ENCODE measurements around the gene DMC1.
A peak's percentile ranks its signal among the peaks of the same experiment; 100 is the strongest.
"Not testable (repeated sequence)": the region's sequence is repeated elsewhere in the genome, so short reads cannot be mapped to it uniquely, and the experiment has no call there.

DMC1 gene

GRCh38 chr22:38599466-38599865 is 29.5 kb upstream of the DMC1 start:
- Histone ChIP-seq H3K79me2 (ENCODE audit: low read length) (no peaks in the 10 kb centered on the region), H3F3A (ENCODE audit: insufficient read depth, low read length) (no peaks in the 10 kb centered on the region), H3K27me3 (replicated peaks; ENCODE audit: insufficient read depth, low read length) (no peaks in the 10 kb centered on the region), H3K9me2 (replicated peaks; ENCODE audit: insufficient read depth, low read length) (no peaks in the 10 kb centered on the region), H3K4me1 (ENCODE audit: low read length) (no peaks in the 10 kb centered on the region), H3K9ac (ENCODE audit: low read length) (no peak overlapping the region), H3K9me3 (replicated peaks; ENCODE audit: insufficient read depth, low read length) (no peaks in the 10 kb centered on the region), H2AFZ (ENCODE audit: low read length) (no peak overlapping the region), H3K27ac (ENCODE audit: low read length) (no peak overlapping the region), H3K4me3 (ENCODE audit: low read length) (no peak overlapping the region), H3K36me3 (replicated peaks; ENCODE audit: insufficient read depth, low read length) (no peaks in the 10 kb centered on the region), H3K4me2 (ENCODE audit: low read depth, low read length) (no peak overlapping the region), H4K20me1 (ENCODE audit: insufficient read depth, low read length) (no peaks in the 10 kb centered on the region)
- no peak for TF ChIP-seq EZH2 (optimal IDR thresholded peaks at IDR 0.05; ENCODE audit: low read depth, low read length)
- DNase-seq = no peak

DNA sequence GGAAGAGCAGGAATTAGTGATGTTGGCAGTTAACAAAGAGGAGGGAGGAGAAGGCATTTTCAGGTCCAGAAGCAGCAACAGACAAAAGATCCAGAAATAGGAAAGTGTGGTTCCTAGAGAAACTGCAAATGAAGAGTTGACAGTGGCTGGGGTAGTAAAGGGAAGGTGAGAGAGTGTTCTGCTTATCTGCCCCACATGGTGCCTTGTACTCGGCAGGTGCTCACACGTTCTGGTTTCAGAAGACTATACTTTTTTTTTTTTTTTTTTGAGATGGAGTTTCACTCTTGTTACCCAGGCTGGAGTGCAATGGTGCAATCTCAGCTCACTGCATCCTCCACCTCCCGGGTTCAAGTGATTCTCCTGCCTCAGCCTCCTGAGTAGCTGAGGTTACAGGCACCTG is 12.9 kb upstream of the DMC1 start:
- H2AFZ ChIP-seq (ENCODE audit: low read length) = 0 out of 2 replicates have a peak overlapping the region, but pooled peaks have one; percentile 25
- H3K27me3 ChIP-seq (replicated peaks; ENCODE audit: insufficient read depth, low read length); H3K9me2 ChIP-seq (replicated peaks; ENCODE audit: insufficient read depth, low read length); H3K36me3 ChIP-seq (replicated peaks; ENCODE audit: insufficient read depth, low read length); H4K20me1 ChIP-seq (ENCODE audit: insufficient read depth, low read length); H3K79me2 ChIP-seq (ENCODE audit: low read length); H3K9ac ChIP-seq (ENCODE audit: low read length); H3K9me3 ChIP-seq (replicated peaks; ENCODE audit: insufficient read depth, low read length): not testable (repeated sequence)
- peak; percentile 84 for DNase-seq
- peak overlapping the region; percentile 53 for H3K27ac ChIP-seq (ENCODE audit: low read length)
- peak overlapping the region; percentile 65 for H3K4me2 ChIP-seq (ENCODE audit: low read depth, low read length)
- peak overlapping the region; percentile 6; the same call in 1 of the 2 replicates for H3K4me3 ChIP-seq (ENCODE audit: low read length)
- H3K4me1 ChIP-seq (ENCODE audit: low read length) = peaks cover 21% of the 10 kb centered on the region
- peaks cover 19% of the 10 kb centered on the region for H3F3A ChIP-seq (ENCODE audit: insufficient read depth, low read length)

DNA sequence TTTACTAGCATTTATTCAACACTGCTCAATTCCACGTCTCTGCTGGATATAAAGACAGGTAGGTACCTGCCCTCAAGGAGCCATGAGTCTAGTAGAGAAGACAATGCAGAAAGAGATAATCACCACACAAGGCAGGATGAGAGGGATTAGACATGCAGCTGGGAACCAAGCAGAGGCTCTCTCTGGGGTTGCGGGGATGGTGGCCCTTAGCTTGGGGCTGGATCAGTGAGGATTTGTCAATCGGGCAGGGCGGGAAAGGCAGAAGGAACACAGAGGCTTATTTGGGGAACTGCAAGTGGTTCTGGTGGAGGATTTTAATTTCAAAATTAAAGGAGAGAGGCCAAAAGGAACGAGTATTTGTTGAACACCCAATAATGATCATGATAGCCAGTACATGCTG is 8.5 kb upstream of the DMC1 start:
- Histone ChIP-seq H3K27ac (ENCODE audit: low read length) (no peak overlapping the region), H3K4me1 (ENCODE audit: low read length) (peaks cover 15% of the 10 kb centered on the region), H3K27me3 (replicated peaks; ENCODE audit: insufficient read depth, low read length) (no peaks in the 10 kb centered on the region), H3K9me3 (replicated peaks; ENCODE audit: insufficient read depth, low read length) (no peaks in the 10 kb centered on the region), H3K4me3 (ENCODE audit: low read length) (no peak overlapping the region), H3K9ac (ENCODE audit: low read length) (no peak overlapping the region), H2AFZ (ENCODE audit: low read length) (no peak overlapping the region), H3K36me3 (replicated peaks; ENCODE audit: insufficient read depth, low read length) (no peaks in the 10 kb centered on the region), H3K4me2 (ENCODE audit: low read depth, low read length) (no peak overlapping the region), H4K20me1 (ENCODE audit: insufficient read depth, low read length) (no peaks in the 10 kb centered on the region), H3F3A (ENCODE audit: insufficient read depth, low read length) (peaks cover 12% of the 10 kb centered on the region), H3K79me2 (ENCODE audit: low read length) (no peaks in the 10 kb centered on the region), H3K9me2 (replicated peaks; ENCODE audit: insufficient read depth, low read length) (no peaks in the 10 kb centered on the region)
- no peak for TF ChIP-seq EZH2 (optimal IDR thresholded peaks at IDR 0.05; ENCODE audit: low read depth, low read length)
- no peak for TF ChIP-seq CTCF (IDR thresholded peaks at IDR 0.05; ENCODE audit: low read length)
- TF ChIP-seq EZH2phosphoT487 (IDR thresholded peaks at IDR 0.05; ENCODE audit: low read length) = no peak
- DNase-seq = no peak

DNA sequence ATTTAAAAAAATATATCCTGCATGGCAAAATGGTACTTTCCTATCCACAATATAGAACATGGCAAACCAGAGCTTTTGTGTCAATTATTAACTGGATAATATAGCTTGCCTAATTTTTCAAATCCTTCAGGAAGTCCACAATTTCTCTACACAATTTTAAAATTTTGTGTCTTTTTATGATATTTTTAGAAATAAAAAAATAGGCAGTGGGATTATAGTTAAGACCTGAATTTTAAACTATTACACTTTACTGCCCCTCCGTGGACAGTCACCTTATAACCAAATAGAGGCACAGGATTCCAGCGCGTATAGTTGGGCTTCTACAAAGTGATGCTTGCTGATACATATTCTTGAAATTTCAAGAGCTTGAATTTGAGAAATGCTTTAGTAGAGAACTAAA is 2.1 kb upstream of the DMC1 start:
- Histone ChIP-seq H4K20me1 (ENCODE audit: insufficient read depth, low read length) (no peaks in the 10 kb centered on the region), H3K9me2 (replicated peaks; ENCODE audit: insufficient read depth, low read length) (no peaks in the 10 kb centered on the region), H3F3A (ENCODE audit: insufficient read depth, low read length) (peaks cover 14% of the 10 kb centered on the region), H3K79me2 (ENCODE audit: low read length) (0 out of 2 replicates have a peak, but pooled peaks cover 3% of the 10 kb centered on the region), H3K27me3 (replicated peaks; ENCODE audit: insufficient read depth, low read length) (no peaks in the 10 kb centered on the region), H2AFZ (ENCODE audit: low read length) (no peak overlapping the region), H3K4me3 (ENCODE audit: low read length) (no peak overlapping the region), H3K9ac (ENCODE audit: low read length) (no peak overlapping the region), H3K9me3 (replicated peaks; ENCODE audit: insufficient read depth, low read length) (no peaks in the 10 kb centered on the region), H3K36me3 (replicated peaks; ENCODE audit: insufficient read depth, low read length) (no peaks in the 10 kb centered on the region), H3K4me2 (ENCODE audit: low read depth, low read length) (no peak overlapping the region), H3K4me1 (ENCODE audit: low read length) (peaks cover 13% of the 10 kb centered on the region), H3K27ac (ENCODE audit: low read length) (no peak overlapping the region)
- peak; percentile 71 for DNase-seq
- TF ChIP-seq EZH2 (optimal IDR thresholded peaks at IDR 0.05; ENCODE audit: low read depth, low read length) = no peak
- peak; percentile 58 for TF ChIP-seq CTCF (IDR thresholded peaks at IDR 0.05; ENCODE audit: low read length)
